Posterior vena cava (tissue), 2 donors: ENCODE measurements around the gene GLIS1. TPM values are rescaled to one million over a fixed set of nuclear protein-coding genes. Genes with fewer than 3 reads are reported as not detected.

Source experiments
- DNase-seq: peaks from one replicate; pipeline ENCODE4 v3.0.0-alpha.2; 2020; ENCODE audit warnings: low spot score
- intact Hi-C, 2 donors: fragments of 100-400 bp; cut with DNase I; formaldehyde crosslinking; loops; one replicate each; pipeline versions ENCODE4 v1.14.1 to v1.14.2; 2022 to 2023
- total RNA-seq, 2 donors: library from RNA; stranded (reverse); fragmentation: NEBNext Ultra II Directional; extraction: Animal tissue kit (Norgen Biotek cat#: 25700); gene quantifications; one replicate each; pipeline ENCODE4 v1.2.1, GENCODE V29; 2021
- donor health status: DM: yes; HTN: yes; CAD: no.
- donor health status: DM: yes; HTN: yes; CAD: no.

GLIS1 gene
- total RNA-seq, 2 donors from 2014 or later: 0.74 to 1.7 TPM

- intact Hi-C loops: loop anchor here in 1 of 2 donors (10.0 kb wide), 1 partner anchor 109 kb away; no protein-coding TSS in a partner anchor
- peak; percentile 75 for DNase-seq
These were observed 145.1 kb downstream of the GLIS1 start for GRCh38 chr1:53593758-53594380.

GRCh38 chr1:53592985-53593757, 145.8 kb downstream of the GLIS1 start:
- intact Hi-C loops: loop anchor here in 1 of 2 donors (10.0 kb wide), 1 partner anchor 108 kb away; no protein-coding TSS in a partner anchor
- no peak for DNase-seq

- peak; percentile 73 for DNase-seq
- intact Hi-C loops: loop anchor here in 1 of 2 donors (10.0 kb wide), 1 partner anchor 108 kb away; no protein-coding TSS in a partner anchor
These were observed 146.4 kb downstream of the GLIS1 start for GRCh38 chr1:53592521-53592982.

GRCh38 chr1:53591924-53592323, 147.0 kb downstream of the GLIS1 start:
- peak; percentile 73 for DNase-seq

GRCh38 chr1:53590531-53591515, 148.1 kb downstream of the GLIS1 start:
- intact Hi-C loops: loop anchor here in 1 of 2 donors (10.0 kb wide), 1 partner anchor 106 kb away; no protein-coding TSS in a partner anchor
- DNase-seq: peak; percentile 79

More at GRCh38 chr1:53591924-53592323, 147.0 kb downstream of the GLIS1 start:
- intact Hi-C loops: loop anchor here in 1 of 2 donors (10.0 kb wide), 1 partner anchor 107 kb away; no protein-coding TSS in a partner anchor

- no peak for DNase-seq
- intact Hi-C loops: loop anchor here in 1 of 2 donors (10.0 kb wide), 1 partner anchor 105 kb away; no protein-coding TSS in a partner anchor
These were observed 148.9 kb downstream of the GLIS1 start for GRCh38 chr1:53590104-53590503.

GRCh38 chr1:53589043-53589887, 149.7 kb downstream of the GLIS1 start:
- peak; percentile 70 for DNase-seq
- intact Hi-C loops: no loop called here

GRCh38 chr1:53588053-53588779, 150.7 kb downstream of the GLIS1 start:
- intact Hi-C loops: no loop called here
- DNase-seq: peak; percentile 43

- intact Hi-C loops: no loop called here
- peak; percentile 16 for DNase-seq
These were observed 151.5 kb downstream of the GLIS1 start for GRCh38 chr1:53587252-53587988.

- peak; percentile 46 for DNase-seq
These were observed 152.2 kb downstream of the GLIS1 start for GRCh38 chr1:53586765-53587164.

GRCh38 chr1:53585565-53585964, 153.4 kb downstream of the GLIS1 start:
- DNase-seq: peak; percentile 66
- intact Hi-C loops: no loop called here

More at GRCh38 chr1:53586765-53587164, 152.2 kb downstream of the GLIS1 start:
- intact Hi-C loops: no loop called here

GRCh38 chr1:53585129-53585528, 153.8 kb downstream of the GLIS1 start:
- intact Hi-C loops: no loop called here
- DNase-seq: peak; percentile 12

GRCh38 chr1:53584777-53585107, 154.2 kb downstream of the GLIS1 start:
- DNase-seq: peak; percentile 37
- intact Hi-C loops: no loop called here

GRCh38 chr1:53583868-53584776, 154.8 kb downstream of the GLIS1 start:
- DNase-seq: peak; percentile 49
- intact Hi-C loops: no loop called here

GRCh38 chr1:53583021-53583867, 155.7 kb downstream of the GLIS1 start:
- DNase-seq: peak; percentile 57
- intact Hi-C loops: no loop called here
